Right lobe of liver (tissue), 4 donors: Measurements from ENCODE around the gene CFAP20.

Experiments
- POLR2A ChIP-seq: fragments of 450-650 bp; IDR thresholded peaks from one replicate; pipeline ENCODE4 v1.6.1; 2017; ENCODE audit warnings: antibody characterized with exemption, mild to moderate bottlenecking
- TF ChIP-seq, protein P1 (sequence below), 4 donors: fragments of 200-600 bp in 3 of 4; fragments of 450-650 bp in 1 of 4; IDR thresholded peaks; one replicate each; pipeline versions ENCODE4 v1.5.1 to v1.8.0; 2016 to 2022; ENCODE audit warnings: antibody characterized with exemption in 4 of 4, mild to moderate bottlenecking in 2 of 4
- donor health status: DM: no; HTN: no; CAD: no.
- donor health status: DM: no; HTN: no; CAD: no.
- donor health status: DM: no; HTN: yes; CAD: no.

- TF ChIP-seq, protein P1, sequence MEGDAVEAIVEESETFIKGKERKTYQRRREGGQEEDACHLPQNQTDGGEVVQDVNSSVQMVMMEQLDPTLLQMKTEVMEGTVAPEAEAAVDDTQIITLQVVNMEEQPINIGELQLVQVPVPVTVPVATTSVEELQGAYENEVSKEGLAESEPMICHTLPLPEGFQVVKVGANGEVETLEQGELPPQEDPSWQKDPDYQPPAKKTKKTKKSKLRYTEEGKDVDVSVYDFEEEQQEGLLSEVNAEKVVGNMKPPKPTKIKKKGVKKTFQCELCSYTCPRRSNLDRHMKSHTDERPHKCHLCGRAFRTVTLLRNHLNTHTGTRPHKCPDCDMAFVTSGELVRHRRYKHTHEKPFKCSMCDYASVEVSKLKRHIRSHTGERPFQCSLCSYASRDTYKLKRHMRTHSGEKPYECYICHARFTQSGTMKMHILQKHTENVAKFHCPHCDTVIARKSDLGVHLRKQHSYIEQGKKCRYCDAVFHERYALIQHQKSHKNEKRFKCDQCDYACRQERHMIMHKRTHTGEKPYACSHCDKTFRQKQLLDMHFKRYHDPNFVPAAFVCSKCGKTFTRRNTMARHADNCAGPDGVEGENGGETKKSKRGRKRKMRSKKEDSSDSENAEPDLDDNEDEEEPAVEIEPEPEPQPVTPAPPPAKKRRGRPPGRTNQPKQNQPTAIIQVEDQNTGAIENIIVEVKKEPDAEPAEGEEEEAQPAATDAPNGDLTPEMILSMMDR (IDR thresholded peaks at IDR 0.05) = no peak
- no peak for TF ChIP-seq POLR2A
Observed at GRCh38 chr16:58094791-58095574, 34.2 kb downstream of the CFAP20 start.
